ENCODE measurements around the gene SLC25A21.
"Not testable (repeated sequence)": the region's sequence is repeated elsewhere in the genome, so short reads cannot be mapped to it uniquely, and the experiment has no call there.

Gene SLC25A21

GRCh38 chr14:36941783-36942521 is 230.5 kb downstream of the SLC25A21 start:
- DNase-seq (ENCODE audit: low read depth): peak; percentile 41

DNA sequence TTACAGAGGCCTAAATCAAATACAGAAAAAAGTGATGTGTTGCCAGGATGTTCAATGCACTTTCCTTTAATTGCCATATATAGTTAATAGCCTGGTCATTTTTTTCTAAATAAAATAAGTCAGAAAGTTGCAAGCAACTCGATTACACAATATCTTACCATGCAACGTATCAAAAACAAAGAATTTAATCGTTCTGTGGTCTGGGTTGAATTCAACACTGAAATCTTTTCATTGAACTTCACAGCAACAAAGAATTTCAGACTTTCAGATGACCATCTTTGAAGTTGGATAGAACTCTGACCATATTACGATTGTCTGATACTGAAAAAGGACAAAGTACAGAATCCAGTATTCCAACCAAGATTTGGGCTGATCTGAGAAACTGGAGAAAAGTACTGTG is 231.9 kb downstream of the SLC25A21 start:
- DNase-seq (ENCODE audit: low read depth): no peak

DNA sequence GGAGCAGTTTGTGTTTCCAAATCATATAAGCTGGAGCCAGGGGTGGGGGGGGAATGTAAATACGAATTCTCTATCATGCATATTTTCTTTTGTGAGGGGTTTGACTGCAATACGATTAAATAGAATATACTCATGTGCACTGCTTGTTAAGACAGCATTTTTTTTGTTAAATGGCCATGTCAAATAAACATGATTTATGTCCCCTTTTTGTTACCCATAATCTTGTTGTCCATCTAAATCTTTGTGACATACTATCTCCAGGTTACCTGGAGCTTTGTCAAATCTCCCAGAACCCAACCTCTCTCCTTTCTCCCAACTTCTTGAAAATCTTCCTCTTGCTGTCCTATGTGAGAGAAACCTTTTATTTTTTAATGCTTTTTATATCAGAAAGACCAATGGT is 233.1 kb downstream of the SLC25A21 start:
- DNase-seq (ENCODE audit: low read depth): no peak

DNA sequence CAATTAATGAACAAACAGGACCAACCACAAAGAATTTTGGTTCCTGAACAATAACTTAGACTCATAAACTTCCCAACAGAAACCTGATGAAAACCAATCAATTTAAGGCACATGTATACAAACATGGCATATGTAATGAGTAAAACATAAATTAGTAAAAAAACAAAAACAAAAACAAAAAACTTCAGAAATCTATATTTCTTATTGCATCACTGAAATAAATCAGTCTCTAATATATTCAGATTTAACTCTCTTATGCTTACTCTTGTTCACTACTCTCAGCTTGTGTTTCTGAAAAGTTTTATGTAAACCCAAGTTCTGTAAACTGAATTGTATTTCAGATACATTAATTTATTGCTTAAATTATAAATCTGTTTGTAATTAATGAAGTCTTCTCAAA is 233.7 kb downstream of the SLC25A21 start:
- DNase-seq (ENCODE audit: low read depth): no peak

GRCh38 chr14:36935976-36936678 is 236.3 kb downstream of the SLC25A21 start:
- DNase-seq (ENCODE audit: low read depth): no peak

DNA sequence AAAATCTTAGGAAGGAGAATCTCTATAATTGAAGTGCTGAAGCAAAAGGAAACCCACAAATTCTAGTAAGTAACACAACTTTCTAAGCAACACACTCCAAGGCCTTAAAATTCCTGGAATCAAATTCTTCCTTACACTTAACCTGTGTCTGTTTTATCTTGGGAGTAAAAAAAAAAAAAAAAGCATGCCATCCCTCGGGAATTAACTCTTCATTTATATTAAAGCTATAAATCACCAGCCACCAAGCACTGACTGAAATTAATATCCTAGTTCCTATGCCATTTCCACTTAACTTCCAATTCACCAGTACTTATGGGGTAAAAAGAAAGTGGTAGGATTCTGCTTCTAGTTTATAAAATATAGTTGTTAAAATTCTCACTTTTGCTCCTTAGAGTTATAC is 238.1 kb downstream of the SLC25A21 start:
- DNase-seq (ENCODE audit: low read depth): no peak

- no peak for DNase-seq (ENCODE audit: low read depth)
These were observed 240.6 kb downstream of the SLC25A21 start for GRCh38 chr14:36931791-36932190.

GRCh38 chr14:36928432-36928831 is 244.0 kb downstream of the SLC25A21 start:
- no peak for DNase-seq (ENCODE audit: low read depth)

DNA sequence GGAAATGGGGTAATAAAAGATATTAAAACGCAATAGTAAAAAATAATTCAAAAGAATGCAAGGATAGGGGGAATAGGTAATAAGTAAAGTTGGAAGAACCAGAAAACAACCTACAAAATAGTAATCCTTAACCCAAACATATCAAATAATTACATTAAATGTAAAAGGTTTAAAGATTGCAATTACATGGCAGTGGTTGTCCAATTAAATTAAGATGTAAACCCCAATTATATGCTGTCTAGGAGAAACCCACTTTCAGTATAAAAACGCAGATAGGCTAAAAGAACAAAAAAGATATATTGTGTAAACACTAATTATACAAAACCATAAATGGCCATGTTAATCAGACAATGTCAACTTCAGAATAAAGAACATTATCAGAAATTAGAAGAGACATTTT is 247.3 kb downstream of the SLC25A21 start:
- no peak for DNase-seq (ENCODE audit: low read depth)

DNA sequence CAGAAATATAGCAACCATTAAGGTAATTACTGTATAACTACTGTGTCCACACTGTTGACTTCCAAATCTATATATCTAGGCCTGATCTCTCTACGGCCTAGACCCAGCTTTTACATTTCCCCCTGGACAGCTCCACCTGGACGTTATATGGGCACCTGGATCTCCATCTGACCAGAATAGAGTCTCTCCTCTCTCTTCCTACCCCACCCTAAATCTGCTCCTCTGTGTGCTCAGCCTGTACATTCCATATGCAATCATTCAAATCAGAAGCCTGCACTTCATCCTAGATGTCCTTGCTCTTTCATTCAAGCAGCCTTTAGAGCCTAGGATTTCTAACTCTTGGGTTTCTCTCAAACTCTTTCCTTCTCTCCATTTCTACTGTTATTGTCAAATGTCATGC is 255.7 kb downstream of the SLC25A21 start:
- no peak for DNase-seq (ENCODE audit: low read depth)

GRCh38 chr14:36915081-36915480 is 257.3 kb downstream of the SLC25A21 start:
- DNase-seq (ENCODE audit: low read depth): no peak

GRCh38 chr14:36910578-36910977 is 261.8 kb downstream of the SLC25A21 start:
- no peak for DNase-seq (ENCODE audit: low read depth)

- no peak for DNase-seq (ENCODE audit: low read depth)
These were observed 267.0 kb downstream of the SLC25A21 start for GRCh38 chr14:36905272-36905888.

DNA sequence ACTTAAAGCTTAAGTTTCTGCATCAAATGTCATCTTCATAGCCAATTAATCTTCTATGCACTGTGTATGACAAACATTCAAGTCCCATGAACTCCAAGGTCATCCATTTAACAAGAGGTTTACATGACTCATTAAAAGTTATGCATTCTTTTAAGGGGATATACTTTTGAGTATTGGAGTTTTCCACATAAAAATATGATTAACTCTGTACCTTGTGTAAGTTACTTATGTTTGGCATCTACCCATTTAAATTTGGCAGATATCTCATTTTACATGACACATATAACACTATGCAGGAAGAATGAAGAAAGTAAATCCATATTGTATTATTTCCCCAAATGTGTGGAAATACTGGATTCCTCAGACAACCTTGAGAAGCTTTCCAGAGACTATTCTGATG is 270.5 kb downstream of the SLC25A21 start:
- no peak for DNase-seq (ENCODE audit: low read depth)

GRCh38 chr14:36900846-36901245 is 271.6 kb downstream of the SLC25A21 start:
- DNase-seq (ENCODE audit: low read depth): no peak

DNA sequence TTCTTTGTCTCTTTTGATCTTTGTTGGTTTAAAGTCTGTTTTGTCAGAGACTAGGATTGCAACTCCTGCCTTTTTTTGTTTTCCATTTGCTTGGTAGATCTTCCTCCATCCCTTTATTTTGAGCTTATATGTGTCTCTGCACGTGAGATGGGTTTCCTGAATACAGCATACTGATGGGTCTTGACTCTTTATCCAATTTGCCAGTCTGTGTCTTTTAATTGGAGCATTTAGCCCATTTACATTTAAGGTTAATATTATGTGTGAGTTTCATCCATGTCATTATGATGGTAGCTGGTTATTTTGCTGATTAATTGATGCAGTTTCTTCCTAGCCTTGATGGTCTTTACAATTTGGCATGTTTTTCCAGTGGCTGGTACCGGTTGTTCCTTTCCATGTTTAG is 276.1 kb downstream of the SLC25A21 start:
- DNase-seq (ENCODE audit: low read depth): not testable (repeated sequence)

GRCh38 chr14:36884049-36884448 is 288.4 kb downstream of the SLC25A21 start:
- no peak for DNase-seq (ENCODE audit: low read depth)

GRCh38 chr14:36880276-36880675 is 292.1 kb downstream of the SLC25A21 start:
- DNase-seq (ENCODE audit: low read depth): no peak

DNA sequence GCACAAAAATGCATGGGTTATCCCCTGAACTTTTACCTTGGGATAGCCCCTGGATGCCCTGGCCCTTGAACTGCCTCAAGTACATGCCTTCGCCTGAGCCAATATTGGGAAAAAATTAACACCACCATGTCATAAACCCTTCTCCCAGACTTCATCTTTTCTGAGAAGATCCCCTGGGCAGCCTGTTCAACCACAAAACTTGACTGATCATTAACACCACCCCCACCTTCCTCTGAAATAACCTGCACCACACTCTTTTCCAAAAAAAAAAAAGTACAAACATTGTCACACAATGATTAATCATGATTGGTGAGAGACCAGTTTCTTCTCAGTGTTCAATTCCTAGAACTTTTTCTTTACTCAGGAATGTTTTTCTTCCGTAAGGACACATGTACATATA is 292.8 kb downstream of the SLC25A21 start:
- no peak for DNase-seq (ENCODE audit: low read depth)

DNA sequence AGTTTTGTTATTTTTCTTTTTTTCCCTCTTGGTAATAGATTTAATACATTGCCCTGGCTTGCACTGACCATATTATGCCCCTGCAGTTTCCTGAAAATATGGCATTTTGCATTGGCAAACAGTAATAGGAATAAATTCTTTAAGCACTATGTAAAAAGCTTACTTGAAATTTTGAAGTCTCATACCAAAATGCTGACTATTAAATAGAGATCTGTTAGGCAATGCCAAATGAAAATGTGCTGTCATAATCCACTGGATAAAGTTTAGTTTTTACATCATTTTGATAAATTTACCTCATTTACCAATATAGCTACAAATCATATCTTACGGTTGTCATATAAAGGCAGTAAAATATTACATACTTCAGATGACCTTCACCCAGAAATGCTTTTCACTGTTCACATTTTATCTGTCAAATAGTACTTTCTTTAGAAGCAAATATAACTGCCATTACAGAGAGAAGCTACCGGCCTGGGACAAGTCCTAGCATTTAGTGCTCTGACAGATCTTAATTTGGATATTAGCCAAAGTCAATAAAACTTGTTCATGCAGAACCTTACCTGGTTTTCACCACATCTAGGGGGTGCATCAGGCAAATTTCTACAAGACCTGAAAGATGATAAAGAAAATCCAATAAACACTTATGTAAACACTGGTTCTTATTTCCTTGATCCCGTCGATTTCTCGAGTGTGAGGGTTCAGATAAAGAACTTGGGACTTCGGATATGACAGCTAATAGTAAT is 297.8 kb downstream of the SLC25A21 start:
- DNase-seq (ENCODE audit: low read depth): no peak

GRCh38 chr14:36870776-36871175 is 301.6 kb downstream of the SLC25A21 start:
- DNase-seq (ENCODE audit: low read depth): no peak

DNA sequence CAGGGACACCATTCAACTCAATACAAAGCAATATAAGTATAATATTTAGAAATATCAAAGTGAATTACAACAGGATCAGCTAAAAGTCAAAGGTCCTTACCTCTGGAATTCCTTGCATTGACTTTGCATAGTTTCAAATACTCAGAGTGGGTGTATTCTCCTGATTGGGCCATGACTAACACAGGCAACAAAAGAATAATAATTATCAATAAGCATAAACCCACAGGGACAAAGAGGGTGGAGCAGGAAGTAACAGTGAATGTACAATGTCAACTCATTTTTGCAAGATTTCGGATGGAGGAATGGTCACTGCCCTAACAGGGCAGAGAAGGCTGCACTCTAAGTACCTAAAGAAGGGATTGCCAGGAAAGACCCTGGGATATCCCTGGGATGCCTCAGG is 303.3 kb downstream of the SLC25A21 start:
- no peak for DNase-seq (ENCODE audit: low read depth)

DNA sequence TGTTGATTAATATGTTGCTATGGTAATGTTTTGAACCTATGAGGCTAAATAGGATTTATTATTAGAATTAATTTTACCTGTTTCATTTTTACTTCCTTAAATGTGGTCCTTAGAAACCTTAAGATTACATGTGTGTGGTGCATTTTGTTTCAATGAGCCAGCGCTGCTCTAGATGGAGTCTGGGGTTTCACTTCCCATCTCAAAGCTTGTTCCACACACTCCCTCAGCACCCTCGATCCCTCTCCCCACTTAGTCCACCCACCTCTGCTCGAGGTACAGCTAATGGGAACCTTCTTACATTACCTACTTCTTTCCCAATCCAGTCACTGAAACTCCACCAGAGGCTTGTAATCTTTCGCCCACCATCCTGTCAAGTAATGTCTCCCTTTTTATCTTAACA is 305.5 kb downstream of the SLC25A21 start:
- DNase-seq (ENCODE audit: low read depth): no peak

Measured in fibroblast of the conjunctiva (primary cell).